Tibial nerve (tissue), 4 donors: Measurements from ENCODE around the gene PDLIM3. TPM values are rescaled to one million over a fixed set of nuclear protein-coding genes. Genes with fewer than 3 reads are reported as not detected.

Experiments
- DNase-seq, 2 donors: peaks; one replicate each; pipeline ENCODE4 v3.0.0-alpha.2; 2019; ENCODE audit warnings: low spot score in 2 of 2
- H3K27ac ChIP-seq, 4 donors: fragments of 200-600 bp; sonication (generic) in 3 of 4; one replicate each; pipeline ENCODE4 v1.5.1; 2017 to 2019; ENCODE audit warnings: mild to moderate bottlenecking in 1 of 4
- H3K27me3 ChIP-seq, 2 donors: fragments of 200-600 bp; sonication (generic) in 1 of 2; one replicate each; pipeline versions ENCODE4 v1.5.1 to v1.6.0; 2017 to 2019
- H3K36me3 ChIP-seq, 3 donors: fragments of 200-600 bp; sonication (generic); one replicate each; pipeline ENCODE4 v1.5.1; 2018 to 2019
- H3K4me1 ChIP-seq, 4 donors: fragments of 200-600 bp; sonication (generic) in 3 of 4; one replicate each; pipeline ENCODE4 v1.5.1; 2017 to 2019
- H3K4me3 ChIP-seq, 4 donors: fragments of 200-600 bp; sonication (generic) in 3 of 4; one replicate each; pipeline ENCODE4 v1.5.1; 2017 to 2019; ENCODE audit warnings: mild to moderate bottlenecking in 1 of 4, moderate library complexity in 1 of 4
- H3K9me3 ChIP-seq, 4 donors: fragments of 200-600 bp; sonication (generic) in 3 of 4; one replicate each; pipeline ENCODE4 v1.5.1; 2017 to 2019
- EP300 ChIP-seq, 2 donors: sonication (generic); formaldehyde crosslinking; IDR thresholded peaks; one replicate each; pipeline ENCODE4 v1.6.1; 2017; ENCODE audit warnings: antibody characterized with exemption in 2 of 2, mild to moderate bottlenecking in 1 of 2
- POLR2A ChIP-seq, 2 donors: fragments of 450-650 bp; IDR thresholded peaks; one replicate each; pipeline ENCODE4 v1.6.1; 2017; ENCODE audit warnings: antibody characterized with exemption in 2 of 2, mild to moderate bottlenecking in 2 of 2, moderate library complexity in 2 of 2
- WGBS, 2 donors: methylation state at CpG; one replicate each; pipeline ENCODE4 v1.1.5; 2018; 5-methylcytosine and 5-hydroxymethylcytosine counted together
- total RNA-seq, 4 donors: library from RNA; depleted of rRNA; stranded (reverse); fragments of >200 nt; gene quantifications; one replicate each; pipeline ENCODE4 v1.1.0, GENCODE V29; 2016
- TF ChIP-seq, protein P1 (sequence below), 5 experiments: fragments of 200-600 bp in 3 of 5; fragments of 450-650 bp in 2 of 5; sonication (generic) in 3 of 5; IDR thresholded peaks; one replicate each; pipeline ENCODE4 v1.5.1; 2016 to 2019; ENCODE audit warnings: antibody characterized with exemption in 5 of 5, mild to moderate bottlenecking in 3 of 5, moderate library complexity in 2 of 5

Gene PDLIM3, protein sequence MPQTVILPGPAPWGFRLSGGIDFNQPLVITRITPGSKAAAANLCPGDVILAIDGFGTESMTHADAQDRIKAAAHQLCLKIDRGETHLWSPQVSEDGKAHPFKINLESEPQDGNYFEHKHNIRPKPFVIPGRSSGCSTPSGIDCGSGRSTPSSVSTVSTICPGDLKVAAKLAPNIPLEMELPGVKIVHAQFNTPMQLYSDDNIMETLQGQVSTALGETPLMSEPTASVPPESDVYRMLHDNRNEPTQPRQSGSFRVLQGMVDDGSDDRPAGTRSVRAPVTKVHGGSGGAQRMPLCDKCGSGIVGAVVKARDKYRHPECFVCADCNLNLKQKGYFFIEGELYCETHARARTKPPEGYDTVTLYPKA
- 10 to 100 TPM; 24.5 to 56.9 (median 45.0) TPM for total RNA-seq

- Histone ChIP-seq H3K27me3 (no peaks in the 10 kb centered on the region), H3K36me3 (no peaks in the 10 kb centered on the region), H3K4me1 (peaks cover 0 to 13% (median 6%) of the 10 kb centered on the region in 4 donors), H3K4me3 (peak within 1 kb of the TSS; percentile 57 to 67 (median 61)), H3K27ac (peak within 1 kb of the TSS; percentile 71 to 89 (median 84)), H3K9me3 (no peaks in the 10 kb centered on the region)
- 0 to 2% methylated on average over 9 to 33 of the region's 66 CpGs for WGBS, 2 donors
- DNase-seq, result no peak
- TF ChIP-seq EP300 (IDR thresholded peaks at IDR 0.05), result peak in 1 of 2 donors; percentile 86
- TF ChIP-seq POLR2A (IDR thresholded peaks at IDR 0.05), result peak in 1 of 2 donors; percentile 59
- TF ChIP-seq, protein P1, sequence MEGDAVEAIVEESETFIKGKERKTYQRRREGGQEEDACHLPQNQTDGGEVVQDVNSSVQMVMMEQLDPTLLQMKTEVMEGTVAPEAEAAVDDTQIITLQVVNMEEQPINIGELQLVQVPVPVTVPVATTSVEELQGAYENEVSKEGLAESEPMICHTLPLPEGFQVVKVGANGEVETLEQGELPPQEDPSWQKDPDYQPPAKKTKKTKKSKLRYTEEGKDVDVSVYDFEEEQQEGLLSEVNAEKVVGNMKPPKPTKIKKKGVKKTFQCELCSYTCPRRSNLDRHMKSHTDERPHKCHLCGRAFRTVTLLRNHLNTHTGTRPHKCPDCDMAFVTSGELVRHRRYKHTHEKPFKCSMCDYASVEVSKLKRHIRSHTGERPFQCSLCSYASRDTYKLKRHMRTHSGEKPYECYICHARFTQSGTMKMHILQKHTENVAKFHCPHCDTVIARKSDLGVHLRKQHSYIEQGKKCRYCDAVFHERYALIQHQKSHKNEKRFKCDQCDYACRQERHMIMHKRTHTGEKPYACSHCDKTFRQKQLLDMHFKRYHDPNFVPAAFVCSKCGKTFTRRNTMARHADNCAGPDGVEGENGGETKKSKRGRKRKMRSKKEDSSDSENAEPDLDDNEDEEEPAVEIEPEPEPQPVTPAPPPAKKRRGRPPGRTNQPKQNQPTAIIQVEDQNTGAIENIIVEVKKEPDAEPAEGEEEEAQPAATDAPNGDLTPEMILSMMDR (IDR thresholded peaks at IDR 0.05), result no peak
Observed at GRCh38 chr4:185534866-185535611, at the start of gene PDLIM3. PDLIM3 (minus strand) TSS chr4:185535507; CDS start chr4:185535434, 73 bp downstream.

GRCh38 chr4:185583813-185584212 lies 48.5 kb upstream of the PDLIM3 start:
- no peak overlapping the region for H3K27ac ChIP-seq
- H3K9me3 ChIP-seq, result no peaks in the 10 kb centered on the region
- no peak overlapping the region for H3K4me3 ChIP-seq
- H3K4me1 ChIP-seq, result no peaks in the 10 kb centered on the region
- 89 to 96% methylated on average over 1 of the region's 1 CpG for WGBS, 2 donors
- H3K27me3 ChIP-seq, result no peaks in the 10 kb centered on the region
- DNase-seq, result no peak
- TF ChIP-seq, protein P1 (IDR thresholded peaks at IDR 0.05), result no peak
- TF ChIP-seq EP300 (IDR thresholded peaks at IDR 0.05) (no peak), POLR2A (IDR thresholded peaks at IDR 0.05) (no peak)
- peaks cover 0 to 11% (median 0%) of the 10 kb centered on the region in 3 donors for H3K36me3 ChIP-seq

DNA sequence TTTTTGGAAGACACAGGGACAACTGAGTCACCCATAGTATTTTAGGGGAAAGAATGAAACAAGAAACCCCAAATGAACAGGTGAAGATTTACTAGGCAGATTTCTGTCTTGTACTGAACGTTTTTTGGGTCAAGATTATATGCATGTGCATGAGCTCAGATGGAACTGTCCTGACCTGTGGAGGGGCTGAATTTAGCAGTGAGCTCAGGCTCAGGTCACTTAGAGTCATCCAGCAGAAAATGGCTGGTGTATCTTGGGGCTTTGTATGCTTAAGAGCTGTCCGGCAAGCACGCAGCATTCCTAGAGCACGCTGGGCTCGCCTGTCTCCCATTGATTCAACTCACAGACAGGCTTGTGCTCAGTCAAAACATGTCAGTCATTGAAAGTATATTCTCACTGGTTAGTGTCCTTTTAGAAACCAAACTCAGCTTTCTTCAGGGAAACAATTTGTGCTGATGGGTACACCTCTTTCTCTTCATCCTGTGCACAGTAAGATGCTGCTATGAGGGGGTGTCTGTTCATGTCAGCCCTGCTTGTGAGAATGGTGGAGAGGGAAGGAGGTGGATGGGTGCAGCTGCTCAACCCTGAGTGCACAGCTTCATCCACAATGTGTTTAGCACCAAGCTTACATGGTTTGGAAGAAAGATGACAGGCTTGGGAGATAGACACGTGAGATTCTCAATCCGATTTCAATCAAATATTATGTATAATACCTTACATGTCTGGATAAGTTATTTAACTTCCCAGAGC lies 47.5 kb upstream of the PDLIM3 start:
- Histone ChIP-seq H3K27me3 (no peaks in the 10 kb centered on the region), H3K9me3 (no peaks in the 10 kb centered on the region), H3K27ac (no peak overlapping the region), H3K4me3 (no peak overlapping the region), H3K4me1 (no peaks in the 10 kb centered on the region), H3K36me3 (peaks cover 0 to 11% (median 0%) of the 10 kb centered on the region in 3 donors)
- TF ChIP-seq EP300 (IDR thresholded peaks at IDR 0.05) (no peak), POLR2A (IDR thresholded peaks at IDR 0.05) (no peak)
- TF ChIP-seq, protein P1 (IDR thresholded peaks at IDR 0.05), result no peak
- WGBS, 2 donors, result 71 to 85% methylated on average over 7 of the region's 7 CpGs
- no peak for DNase-seq

GRCh38 chr4:185580699-185581098 lies 45.4 kb upstream of the PDLIM3 start:
- Histone ChIP-seq H3K4me3 (no peak overlapping the region), H3K4me1 (no peaks in the 10 kb centered on the region), H3K36me3 (no peaks in the 10 kb centered on the region), H3K27ac (no peak overlapping the region), H3K9me3 (no peaks in the 10 kb centered on the region), H3K27me3 (no peaks in the 10 kb centered on the region)
- no peak for TF ChIP-seq EP300 (IDR thresholded peaks at IDR 0.05)
- TF ChIP-seq POLR2A (IDR thresholded peaks at IDR 0.05), result no peak
- TF ChIP-seq, protein P1 (IDR thresholded peaks at IDR 0.05), result no peak
- DNase-seq, result no peak
- WGBS, 2 donors, result 91 to 94% methylated on average over 12 of the region's 12 CpGs
